Sigmoid colon (tissue), 4 donors: ENCODE data around the gene HDAC9.

ENCODE experiments used
- CTCF ChIP-seq, 4 experiments: fragments of 450-650 bp in 3 of 4; fragments of 200-600 bp in 1 of 4; IDR thresholded peaks; one replicate each; pipeline ENCODE4 v1.5.1; 2016 to 2019; ENCODE audit warnings: antibody characterized with exemption in 4 of 4, mild to moderate bottlenecking in 3 of 4, moderate library complexity in 2 of 4
- EP300 ChIP-seq, 4 donors: sonication (generic); formaldehyde crosslinking; IDR thresholded peaks; one replicate each; pipeline ENCODE4 v1.6.1; 2017; ENCODE audit warnings: antibody characterized with exemption in 4 of 4
- POLR2A ChIP-seq, 2 donors: fragments of 450-650 bp; IDR thresholded peaks; one replicate each; pipeline ENCODE4 v1.6.1; 2016; ENCODE audit warnings: antibody characterized with exemption in 2 of 2, mild to moderate bottlenecking in 2 of 2, moderate library complexity in 2 of 2
- POLR2AphosphoS5 ChIP-seq, 4 donors: sonication (generic); formaldehyde crosslinking; IDR thresholded peaks; one replicate each; pipeline ENCODE4 v1.6.1; 2017; ENCODE audit warnings: antibody characterized with exemption in 4 of 4

- no peak for TF ChIP-seq POLR2A (IDR thresholded peaks at IDR 0.05)
- no peak for TF ChIP-seq CTCF (IDR thresholded peaks at IDR 0.05)
- no peak for TF ChIP-seq POLR2AphosphoS5 (IDR thresholded peaks at IDR 0.05)
- TF ChIP-seq EP300 (IDR thresholded peaks at IDR 0.05): no peak
Observed at GRCh38 chr7:18546576-18546975, 51.0 kb downstream of the HDAC9 start.
